Central memory CD4-positive, alpha-beta T cell (primary cell): ENCODE data around the gene TMEM184A.
"Not testable (repeated sequence)": the region's sequence is repeated elsewhere in the genome, so short reads cannot be mapped to it uniquely, and the experiment has no call there.

ENCODE experiments used
- DNase-seq: peaks from one replicate; pipeline ENCODE4 v3.0.0; 2022

Gene TMEM184A

DNA sequence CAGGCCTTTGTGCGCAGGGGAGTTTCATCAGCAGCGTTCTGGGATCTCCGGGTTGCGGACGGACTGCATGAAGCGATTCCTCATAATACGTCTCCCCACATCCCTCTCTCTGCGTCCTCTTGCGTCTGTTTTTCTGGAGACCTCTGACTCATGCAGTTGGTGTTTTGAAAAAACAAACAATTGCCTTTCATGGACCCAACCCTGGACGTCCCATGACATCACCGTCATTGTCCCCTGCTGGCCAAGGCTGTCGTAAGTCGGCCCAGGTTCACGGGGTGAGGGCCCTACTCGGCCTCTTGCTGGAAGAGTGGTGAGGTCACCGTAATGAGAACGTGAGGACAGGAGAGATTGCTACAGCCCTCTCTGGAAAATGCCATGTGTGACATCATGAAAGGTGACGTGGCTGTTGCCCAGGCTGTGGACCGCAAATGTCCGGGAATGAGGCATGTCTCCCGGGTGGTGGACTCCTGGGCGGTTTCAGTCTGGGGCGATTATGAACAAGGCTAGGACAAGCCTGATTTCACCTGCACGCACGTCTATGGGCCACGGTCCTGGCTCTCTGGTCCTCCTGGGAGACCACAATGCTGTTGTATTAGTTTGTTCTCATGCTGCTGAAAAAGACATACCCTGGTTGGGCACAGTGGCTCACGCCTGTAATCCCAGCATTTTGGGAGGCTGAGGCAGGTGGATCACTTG lies 35.3 kb downstream of the TMEM184A start:
- DNase-seq, result no peak

DNA sequence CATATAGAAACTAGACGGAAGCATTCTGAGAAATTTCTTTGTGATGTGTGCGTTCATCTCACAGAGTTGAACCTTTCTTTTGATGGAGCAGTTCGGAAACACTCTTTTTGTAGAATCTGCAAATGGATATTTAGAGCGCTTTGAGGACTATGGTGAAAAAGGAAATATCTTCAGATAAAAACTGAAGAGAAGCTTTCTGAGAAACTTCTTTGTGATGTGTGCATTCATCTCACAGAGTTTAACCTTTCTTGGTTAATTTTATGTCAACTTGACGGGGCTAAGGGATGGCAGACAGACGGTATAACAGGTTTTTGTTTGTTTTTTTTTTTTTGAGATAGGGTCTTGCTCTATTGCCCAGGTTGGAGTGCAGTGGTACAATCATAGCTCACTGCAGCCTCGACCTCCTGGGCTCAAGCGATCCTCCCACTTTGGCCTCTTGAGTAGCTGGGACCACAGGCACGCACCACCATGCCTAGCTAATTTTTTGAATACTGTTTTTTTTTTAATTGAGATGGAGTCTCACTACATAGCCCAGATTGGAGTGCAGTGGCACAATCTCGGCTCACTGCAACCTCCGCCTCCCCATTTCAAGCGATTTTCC lies 36.6 kb downstream of the TMEM184A start:
- not testable (repeated sequence) for DNase-seq

DNA sequence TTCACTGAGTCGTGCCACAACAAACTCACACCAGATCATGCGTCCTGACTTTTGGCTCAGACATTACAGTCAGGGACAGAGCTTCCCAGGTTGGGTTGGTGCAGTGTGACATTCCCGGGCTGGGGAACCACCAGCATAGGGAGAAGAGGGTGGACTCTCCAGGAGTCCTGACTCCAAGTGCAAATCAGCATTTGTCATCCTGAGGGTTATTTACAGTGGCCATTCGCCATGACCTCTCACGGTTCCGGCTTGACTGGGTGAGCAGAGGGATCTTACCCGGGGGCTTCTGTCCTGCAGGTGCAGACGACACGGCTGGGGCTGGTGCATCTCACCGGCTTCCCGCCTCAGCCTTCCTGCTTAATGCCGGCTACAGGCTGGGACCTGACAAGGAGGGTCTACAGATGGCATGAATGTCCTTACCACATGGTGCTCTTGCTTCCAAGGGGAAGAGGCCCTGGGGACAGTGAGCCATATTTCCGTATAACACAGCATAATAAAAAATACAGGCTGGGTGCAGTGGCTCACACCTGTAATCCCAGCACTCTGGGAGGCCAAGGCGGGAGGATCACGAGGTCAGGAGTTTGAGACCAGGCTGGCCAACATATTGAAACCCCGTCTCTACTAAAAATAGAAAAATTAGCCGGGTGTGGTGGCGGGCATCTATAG lies 39.3 kb downstream of the TMEM184A start:
- no peak for DNase-seq

DNA sequence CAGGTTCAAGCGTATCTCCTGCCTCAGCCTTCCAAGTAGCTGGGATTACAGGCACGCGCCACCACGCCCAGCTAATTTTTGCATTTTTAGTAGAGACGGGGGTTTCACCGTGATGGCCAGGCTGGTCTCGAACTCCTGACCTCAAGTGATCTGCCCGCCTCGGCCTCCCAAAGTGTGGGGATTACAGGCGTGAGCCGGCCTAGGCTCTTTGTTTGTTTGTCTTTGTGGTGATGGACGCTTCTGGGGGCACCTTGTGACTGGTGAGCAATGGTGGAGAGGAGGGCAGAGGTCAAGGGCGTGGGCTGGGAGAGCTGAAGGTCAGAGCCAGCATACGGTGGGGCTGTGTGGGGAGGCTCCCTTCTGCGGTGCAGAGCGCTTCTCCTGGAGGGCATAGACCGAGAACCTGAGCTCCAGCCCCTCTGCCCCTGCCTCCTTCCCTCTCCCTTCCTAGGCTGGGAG lies 40.5 kb downstream of the TMEM184A start:
- DNase-seq, result not testable (repeated sequence)

DNA sequence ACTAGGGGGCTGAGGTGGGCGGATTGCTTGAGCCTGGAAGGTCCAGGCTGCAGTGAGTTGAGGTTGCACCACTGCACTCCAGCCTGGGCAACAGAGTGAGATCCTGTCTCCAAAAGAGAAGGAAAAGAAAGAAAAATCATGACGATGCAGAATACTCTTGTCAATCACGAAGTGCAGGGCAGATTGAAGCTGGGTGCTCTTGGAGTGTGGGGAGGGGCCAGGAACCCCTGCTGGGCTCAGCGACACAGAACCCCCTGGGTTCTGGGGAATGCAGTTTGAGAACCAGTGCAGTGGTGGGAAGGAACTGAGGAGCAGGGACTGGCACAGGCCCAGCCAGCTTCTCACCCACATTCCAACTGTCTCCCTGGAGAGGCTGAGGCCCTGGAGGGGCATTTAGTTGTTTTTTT lies 41.0 kb downstream of the TMEM184A start:
- DNase-seq, result no peak

DNA sequence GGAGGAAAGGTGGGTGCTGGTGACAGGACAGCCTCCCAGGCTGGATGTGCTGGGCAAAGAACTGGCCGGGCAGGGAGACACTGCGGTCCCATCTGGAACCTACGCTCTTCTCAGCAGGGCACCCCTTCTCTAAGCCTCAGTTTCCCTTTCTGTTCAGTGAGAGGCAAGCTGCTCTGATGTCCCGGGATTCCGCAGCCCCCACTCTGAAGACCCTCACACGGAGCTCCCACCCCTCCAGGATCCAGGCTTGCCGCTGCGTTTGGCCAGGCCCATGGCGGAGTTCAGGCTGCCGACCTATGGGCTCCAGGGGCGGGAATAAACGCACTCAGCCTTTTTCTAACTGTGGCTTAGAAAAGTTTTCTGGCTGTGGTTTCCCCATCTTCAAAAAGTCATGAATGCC lies 41.6 kb downstream of the TMEM184A start:
- no peak for DNase-seq

DNA sequence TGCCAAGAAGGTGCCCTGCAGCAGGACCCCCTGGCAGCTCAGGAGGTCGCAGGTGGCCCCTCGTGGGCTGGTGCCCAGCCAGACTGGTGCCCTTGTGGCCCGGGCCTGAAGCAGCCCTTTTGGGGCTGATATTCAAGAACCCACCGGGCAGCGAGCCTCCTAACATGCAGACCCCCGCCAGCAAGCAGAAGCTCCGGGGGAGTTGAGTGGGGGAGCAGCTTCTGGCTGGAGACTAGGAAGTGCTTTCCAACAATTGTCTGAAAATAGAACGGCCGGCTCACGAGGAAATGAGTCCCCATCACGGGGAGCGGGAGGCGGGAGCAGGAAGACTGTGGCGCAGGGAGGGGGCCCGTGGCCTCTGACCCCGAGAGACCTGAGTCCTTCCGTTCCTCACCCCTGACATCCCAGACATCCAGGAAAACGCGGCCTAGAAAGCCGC lies 42.3 kb downstream of the TMEM184A start:
- DNase-seq, result no peak

DNA sequence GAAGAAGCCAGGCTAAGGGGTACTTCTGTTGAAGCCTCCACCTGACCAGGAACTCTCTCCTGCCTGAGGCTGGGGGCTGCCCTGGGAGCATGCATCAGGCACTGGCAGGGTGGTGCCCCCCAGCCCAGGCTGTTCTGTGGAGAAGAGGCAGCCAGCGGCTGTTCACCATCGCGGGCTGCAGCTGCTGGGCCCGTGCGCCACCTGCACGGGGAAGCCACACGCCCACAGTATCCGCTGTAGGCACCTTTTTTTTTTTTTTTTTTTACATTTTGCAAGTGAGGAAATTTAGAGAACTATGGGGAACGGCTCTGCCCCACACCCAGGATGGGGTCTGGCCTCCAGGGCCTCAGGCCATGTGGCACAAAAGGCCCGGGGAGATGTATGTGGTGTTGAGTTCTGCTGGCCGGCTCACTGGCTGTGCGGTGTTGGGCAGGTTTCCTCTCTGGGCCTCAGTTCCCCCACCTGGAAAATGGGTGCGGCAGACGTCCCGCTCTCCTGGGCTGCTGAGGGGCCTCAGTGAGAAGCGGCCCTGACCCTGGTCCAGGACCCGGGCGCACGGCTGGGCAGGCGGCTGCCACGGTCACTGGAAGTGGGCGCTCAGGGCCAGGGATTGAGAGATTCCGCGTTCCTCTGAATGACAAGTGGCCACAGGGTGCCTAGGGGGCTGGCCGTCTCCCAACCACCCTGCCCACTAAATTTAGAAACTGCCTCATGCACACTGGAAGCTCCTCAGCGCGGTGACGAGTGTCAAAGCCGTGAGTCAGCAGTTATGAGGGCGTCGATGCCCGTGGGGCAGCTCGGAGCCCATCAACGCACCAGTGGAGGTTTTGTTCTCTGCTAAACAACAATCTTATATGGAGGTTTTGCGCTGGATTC lies 43.0 kb downstream of the TMEM184A start:
- DNase-seq, result peak; percentile 60

DNA sequence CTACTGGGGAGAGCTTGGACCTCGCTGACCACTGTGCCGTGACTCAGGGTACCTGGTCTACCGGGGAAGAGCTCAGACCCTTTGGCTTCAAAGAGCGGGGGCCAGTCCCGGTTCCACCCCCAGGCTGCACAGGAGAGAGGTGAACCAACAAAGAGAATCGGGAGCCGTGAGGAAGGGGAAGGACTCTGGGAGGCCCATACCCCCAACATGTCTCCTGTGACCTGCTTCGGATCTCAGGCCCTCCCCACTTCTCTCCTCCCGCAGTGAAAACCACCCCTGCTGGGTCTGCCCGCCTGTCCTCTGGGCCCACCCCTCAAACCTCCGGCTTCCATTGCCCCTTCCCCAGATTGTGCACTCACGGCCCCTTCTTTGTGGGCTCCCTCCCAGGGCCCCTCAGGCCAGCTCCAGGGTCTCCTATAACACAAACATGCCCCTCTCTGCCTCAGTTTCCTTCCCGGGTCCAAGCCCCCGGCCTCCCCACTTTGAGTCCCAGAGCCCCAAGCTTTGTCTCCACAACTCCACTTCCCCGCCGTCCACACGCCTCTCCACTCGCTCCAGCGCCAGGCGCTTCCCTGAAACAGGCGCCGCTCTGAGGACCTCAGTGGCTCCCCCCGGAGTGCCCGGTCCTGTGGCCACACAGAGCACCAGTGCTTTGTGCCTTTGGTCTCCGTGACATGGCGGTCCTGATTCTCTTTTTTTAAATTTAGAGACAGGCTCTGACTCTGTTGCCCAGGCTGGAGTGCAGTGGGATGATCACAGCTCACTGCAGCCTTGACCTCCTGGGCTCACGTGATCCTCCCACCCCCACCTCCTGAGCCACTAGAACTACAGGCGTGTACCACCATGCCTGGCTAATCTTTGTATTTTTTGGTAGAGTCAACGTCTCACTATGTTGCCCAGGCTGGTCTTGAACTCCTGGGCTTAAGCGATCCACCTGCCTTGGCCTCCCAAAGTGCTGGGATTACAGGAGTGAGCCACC lies 44.3 kb downstream of the TMEM184A start:
- DNase-seq, result no peak

DNA sequence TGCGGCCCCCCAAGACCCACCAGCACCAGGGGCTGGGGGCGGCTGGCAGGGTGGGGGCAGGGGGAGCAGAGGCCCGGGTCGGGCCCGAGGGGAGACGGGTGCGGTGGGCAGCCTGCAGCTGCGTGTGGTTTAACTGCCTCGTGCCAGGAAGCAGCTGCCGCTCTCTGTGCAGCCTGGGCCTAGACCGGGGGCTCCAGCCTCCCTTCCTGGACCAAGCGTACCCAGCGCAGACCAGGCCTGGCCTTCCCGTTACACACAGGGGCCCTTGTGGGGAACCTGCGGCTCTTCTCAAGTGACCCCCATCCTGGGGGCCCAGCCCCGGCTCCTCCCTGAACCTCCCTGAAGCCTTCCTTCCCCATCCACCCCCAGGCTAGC lies 45.2 kb downstream of the TMEM184A start:
- DNase-seq, result no peak

DNA sequence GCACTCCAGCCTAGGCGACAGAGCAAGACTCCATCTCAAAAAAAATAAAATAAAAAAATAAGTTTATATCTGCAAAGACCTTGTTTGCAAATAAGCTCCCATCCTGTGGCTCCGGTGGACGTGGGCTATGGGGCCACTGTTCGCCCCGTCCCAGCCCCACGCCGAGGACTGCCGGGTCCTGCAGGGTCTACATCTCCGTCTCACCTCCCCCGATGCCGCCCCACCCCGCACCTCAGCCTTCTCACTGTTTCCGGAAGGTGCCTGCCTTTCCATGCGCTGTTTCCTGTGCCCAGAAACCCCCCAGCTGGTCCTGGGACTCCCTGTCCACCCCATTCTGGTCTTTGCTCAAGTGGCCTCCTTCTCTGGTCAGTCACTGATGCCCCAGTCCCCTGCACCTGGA lies 46.8 kb downstream of the TMEM184A start:
- DNase-seq, result no peak

DNA sequence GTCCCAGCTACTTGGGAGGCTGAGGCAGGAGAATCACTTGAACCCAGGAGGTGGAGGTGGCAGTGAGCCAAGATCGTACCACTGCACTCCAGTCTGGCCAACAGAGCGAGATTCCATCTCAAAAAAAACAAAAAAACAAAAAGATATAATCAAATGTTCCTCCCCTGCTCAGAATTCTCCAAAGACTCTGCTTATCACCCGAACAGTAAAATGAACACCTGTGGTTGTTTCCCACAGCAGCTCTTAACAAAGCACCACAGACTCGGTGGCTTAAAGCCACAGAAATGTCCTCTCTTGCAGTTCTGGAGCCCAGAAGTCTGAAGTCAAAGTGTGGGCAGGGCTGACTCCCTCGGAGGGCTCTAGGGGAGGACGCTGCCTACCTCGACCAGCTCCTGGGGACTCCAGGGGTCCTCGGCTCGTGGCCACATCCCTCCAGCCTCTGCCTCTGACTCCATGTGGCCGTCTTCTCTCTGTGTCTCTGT lies 47.7 kb downstream of the TMEM184A start:
- no peak for DNase-seq

DNA sequence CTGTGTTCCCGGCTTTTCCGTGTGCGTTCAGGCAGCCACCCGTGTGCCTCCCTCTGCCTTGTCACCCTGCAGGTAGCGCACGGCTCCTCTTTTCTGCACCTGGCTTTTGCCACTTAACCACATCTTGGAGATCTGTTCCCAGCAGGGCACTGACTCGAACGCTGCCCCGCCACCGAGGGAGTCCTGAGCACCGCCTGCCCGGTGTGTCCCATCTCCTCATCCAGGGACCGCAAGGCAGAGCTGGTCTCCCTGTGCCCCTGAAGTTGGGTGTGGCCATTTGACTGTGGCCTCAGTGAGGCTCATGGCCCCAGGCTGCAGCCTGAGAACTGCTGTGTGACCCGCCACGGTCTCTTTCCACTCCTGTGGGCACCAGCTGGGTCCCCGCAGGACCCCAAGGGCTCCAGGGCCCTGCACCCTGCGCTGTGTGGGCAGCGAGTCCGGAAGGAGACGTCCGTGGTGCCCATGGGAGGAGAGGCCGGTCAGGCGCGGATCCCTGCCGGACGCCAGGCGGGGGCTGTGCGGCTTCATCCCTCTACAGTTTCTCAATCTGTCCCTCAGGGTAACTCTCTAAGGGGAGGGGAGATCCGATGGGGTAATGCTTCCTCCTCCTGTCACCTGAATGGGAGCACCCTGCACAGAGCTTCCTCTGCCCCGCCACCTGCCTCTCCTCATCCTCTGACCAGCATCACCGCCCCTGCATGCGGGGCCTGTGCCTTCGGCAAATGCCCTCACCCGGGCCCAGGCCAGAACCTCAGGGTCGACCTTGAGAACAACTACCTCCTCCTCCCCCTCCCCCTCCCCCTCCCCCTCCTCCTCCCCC lies 50.1 kb downstream of the TMEM184A start:
- DNase-seq, result no peak

DNA sequence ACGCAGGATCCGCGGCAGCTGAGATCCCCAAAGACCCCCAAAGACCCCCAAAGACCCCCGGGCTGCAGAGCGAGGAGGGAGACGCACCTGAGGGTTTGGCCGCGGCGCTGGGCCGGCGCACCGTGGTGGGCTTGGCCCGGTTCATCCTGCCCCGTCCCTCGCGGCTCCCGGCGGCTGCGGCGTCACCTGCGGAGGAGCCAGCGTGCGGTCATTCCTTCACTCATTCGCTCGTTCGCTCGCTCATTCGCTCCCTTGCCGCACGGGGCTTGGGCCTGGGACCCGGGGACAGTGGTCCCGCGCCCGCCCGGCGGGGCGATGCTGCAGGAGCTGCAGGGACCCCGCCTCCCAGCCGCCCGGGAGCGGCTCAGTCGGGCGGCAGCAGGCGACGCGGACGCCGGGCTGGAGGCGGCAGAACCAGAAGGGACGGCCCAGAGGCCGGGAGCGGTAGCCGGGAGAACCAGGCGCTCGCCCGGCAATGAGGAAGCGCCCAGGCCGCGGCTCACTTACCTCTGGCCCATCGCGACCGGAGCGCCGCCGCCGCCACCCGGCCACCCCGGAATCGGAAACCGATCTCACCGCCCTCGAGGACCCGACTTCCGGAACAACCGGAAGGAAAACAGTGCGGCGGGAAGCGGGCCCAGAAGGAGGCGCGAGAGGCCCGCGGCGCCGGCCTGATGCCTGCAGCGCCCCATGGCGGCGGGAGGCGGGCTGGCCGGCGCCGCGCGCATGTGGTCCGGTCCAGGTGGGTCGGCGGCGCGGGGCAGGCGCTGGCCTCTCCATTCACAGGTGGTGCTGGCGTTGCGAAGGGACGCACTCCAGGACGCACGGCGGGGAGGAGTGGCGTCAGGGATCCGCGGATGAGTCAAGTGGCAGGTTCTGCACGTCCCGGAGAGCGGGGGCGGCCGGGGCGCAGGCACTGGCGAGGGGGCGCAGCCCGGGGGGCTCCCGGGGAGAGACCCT lies 51.9 kb downstream of the TMEM184A start, which contains the start of gene INTS1:
Gene INTS1, minus strand, starts transcription at position 574 of the 960 bp plus-strand sequence. Its CDS starts 429 bp downstream, at position 145.
- peak; percentile 87 for DNase-seq

DNA sequence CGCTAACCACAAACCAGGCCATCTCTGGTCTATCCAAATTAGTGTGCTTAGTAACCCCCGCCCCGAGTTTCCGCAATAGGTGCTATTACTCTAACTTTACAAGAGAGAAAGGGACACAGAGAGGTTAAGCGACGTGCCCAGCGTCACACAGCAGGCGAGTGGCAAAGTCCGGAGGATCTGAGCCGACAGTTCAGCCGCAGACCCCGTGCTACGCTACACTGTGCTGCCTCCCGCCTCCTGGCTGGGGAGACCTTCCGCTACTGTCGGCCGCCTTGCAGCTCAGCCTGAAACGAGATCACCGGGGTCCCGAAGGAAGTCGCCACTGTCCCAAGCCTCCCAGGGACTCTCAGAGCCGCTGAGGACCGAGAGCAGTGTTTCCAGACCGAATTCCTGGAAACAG lies 52.6 kb downstream of the TMEM184A start:
- DNase-seq, result no peak

DNA sequence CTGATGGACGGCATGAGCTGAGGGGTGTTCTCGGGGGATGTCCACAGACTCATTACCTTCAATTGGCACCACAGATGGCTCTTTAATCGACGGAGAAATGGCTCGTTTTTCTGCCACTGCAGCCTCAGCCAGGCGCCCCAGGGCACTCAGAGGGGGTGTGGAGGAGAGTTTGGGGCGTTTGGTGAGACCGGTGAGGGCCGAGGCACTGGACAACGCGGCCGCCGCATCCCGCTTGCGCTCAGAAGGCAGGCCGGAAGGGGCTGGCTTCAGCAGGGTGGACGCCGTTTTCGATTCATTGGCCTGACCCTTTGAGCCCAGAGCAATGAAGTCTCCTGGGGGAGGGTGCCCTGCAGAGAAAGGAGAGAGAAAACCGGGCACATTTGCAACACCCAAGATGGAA lies 53.2 kb downstream of the TMEM184A start:
- DNase-seq, result no peak

DNA sequence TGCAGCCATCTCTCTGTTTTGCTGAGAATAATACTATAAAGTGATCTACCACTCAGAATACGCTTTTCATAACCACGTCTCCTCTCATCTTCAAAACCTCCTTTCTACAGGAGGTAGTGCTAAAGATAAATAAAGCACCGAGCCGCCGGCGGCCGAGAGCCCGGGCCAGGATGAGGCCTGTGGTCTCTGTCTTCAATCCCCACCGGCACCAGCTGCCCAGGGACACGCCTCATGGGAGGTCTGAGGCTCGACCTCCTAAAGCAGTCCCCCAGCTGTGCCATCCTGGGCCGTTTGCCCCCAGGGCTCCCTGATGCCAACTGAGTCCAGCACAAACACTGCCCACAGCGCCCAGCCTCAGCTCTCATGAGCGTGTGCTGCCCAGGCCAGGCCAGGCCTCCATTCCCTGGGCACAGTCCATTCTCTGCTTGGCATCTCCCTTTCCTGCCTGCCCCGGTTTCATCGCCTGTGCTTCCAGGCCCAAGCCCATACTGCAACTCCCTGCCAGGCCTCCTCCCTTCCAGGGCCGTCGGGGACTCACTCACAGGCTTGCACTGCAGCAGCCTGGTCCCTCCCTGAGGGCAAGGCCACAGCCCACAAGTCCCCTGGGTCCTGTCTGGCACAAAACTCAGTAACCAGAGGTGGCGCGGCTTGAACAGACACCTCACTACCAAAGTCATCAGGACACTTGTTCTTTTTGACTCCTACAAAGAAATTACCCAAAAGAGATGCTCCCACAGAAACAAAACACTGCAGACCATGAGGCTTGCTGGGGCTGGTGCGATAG lies 54.3 kb downstream of the TMEM184A start:
- DNase-seq, result no peak

DNA sequence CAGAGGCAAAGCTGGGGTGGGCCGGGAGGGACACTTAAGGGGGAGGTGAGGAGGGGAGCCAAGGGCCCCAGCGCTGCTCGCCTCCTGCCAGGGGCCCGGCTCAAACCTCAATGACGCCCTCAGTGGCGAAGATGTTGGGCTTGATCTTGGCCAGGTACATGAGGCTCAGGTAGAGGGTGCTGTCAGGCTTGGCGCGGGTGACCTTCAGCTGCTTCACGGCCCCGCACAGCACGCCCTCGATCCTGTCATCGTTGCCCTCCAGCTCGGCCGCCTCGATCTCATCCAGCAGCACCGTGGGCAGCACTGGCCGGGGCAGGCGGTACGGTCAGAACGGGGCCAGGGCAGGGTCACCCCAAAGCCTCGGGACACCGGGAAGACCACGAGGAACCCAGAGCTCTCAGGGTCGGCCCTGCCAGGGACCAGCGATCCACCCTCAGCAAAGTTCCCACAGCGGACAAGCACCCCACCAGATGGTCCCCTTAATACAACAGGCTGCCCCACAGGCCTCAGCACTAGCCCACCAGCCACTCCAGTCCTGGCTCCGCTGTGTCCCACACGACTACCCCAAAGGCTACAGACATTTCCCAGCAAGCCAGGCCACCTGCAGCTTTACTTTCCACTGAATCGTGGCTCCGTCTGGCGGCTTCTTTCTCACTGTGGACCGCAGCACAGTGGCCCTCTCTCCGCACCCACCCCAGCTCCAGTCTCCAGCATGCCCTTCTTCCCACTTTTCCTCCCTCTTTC lies 55.8 kb downstream of the TMEM184A start:
- no peak for DNase-seq
